Uterus (tissue), 4 donors: ENCODE data around the gene AHCYL1. TPM values are rescaled to one million over a fixed set of nuclear protein-coding genes. Genes with fewer than 3 reads are reported as not detected.
A peak's percentile ranks its signal among the peaks of the same experiment; 100 is the strongest.

ENCODE experiments used
- DNase-seq, 2 donors: peaks; one replicate each; pipeline ENCODE4 v3.0.0-alpha.2; 2019 to 2020
- H3K27ac ChIP-seq, 2 donors: fragments of 200-600 bp; sonication (generic); 1 replicate in 1 of 2; 2 replicates in 1 of 2; pipeline ENCODE4 v1.5.1; 2016 to 2018
- H3K27me3 ChIP-seq, 2 donors: fragments of 200-600 bp; sonication (generic); one replicate each; pipeline ENCODE4 v1.5.1; 2018 to 2019; ENCODE audit warnings: control low read depth in 1 of 2
- H3K36me3 ChIP-seq, 2 donors: fragments of 200-600 bp; sonication (generic); one replicate each; pipeline ENCODE4 v1.5.1; 2019; ENCODE audit warnings: control low read depth in 1 of 2
- H3K4me1 ChIP-seq, 2 donors: fragments of 200-600 bp; sonication (generic); one replicate each; pipeline ENCODE4 v1.5.1; 2018 to 2019; ENCODE audit warnings: control low read depth in 1 of 2
- H3K4me3 ChIP-seq, 2 donors: fragments of 200-600 bp; sonication (generic); 1 replicate in 1 of 2; 2 replicates in 1 of 2; pipeline ENCODE4 v1.5.1; 2018 to 2019; ENCODE audit warnings: mild to moderate bottlenecking in 1 of 2
- H3K9me3 ChIP-seq, 2 donors: fragments of 200-600 bp; sonication (generic); one replicate each; pipeline ENCODE4 v1.5.1; 2019; ENCODE audit warnings: control low read depth in 1 of 2
- CTCF ChIP-seq, 4 experiments: fragments of 200-600 bp in 2 of 4; fragments of 450-650 bp in 2 of 4; sonication (generic) in 2 of 4; IDR thresholded peaks; one replicate each; pipeline ENCODE4 v1.5.1; 2016 to 2019; ENCODE audit warnings: antibody characterized with exemption in 4 of 4, mild to moderate bottlenecking in 2 of 4, moderate library complexity in 1 of 4
- POLR2A ChIP-seq, 2 donors: fragments of 450-650 bp; IDR thresholded peaks; one replicate each; pipeline ENCODE4 v1.6.1; 2016; ENCODE audit warnings: antibody characterized with exemption in 2 of 2, mild to moderate bottlenecking in 1 of 2, moderate library complexity in 1 of 2
- intact Hi-C: fragments of 100-400 bp; cut with DNase I; formaldehyde crosslinking; loops from one replicate; pipeline ENCODE4 v1.15.1; 2023; ENCODE audit warnings: low total_unique reads
- total RNA-seq, 4 donors: library from RNA; depleted of rRNA in 3 of 4; stranded (reverse); fragments of >200 nt in 3 of 4; gene quantifications; one replicate each; pipeline versions ENCODE4 v1.1.0 to v1.2.4, GENCODE V29; 2014 to 2023
- donor health status: DM: yes; HTN: yes; CAD: no.

AHCYL1 gene
- total RNA-seq, 4 donors from 2014 or later = 51.2 to 183 (median 70.2) TPM

GRCh38 chr1:109975718-109976117 is 8.8 kb upstream of the AHCYL1 start:
- no peak for DNase-seq
- Histone ChIP-seq H3K27ac (no peak overlapping the region), H3K27me3 (no peaks in the 10 kb centered on the region), H3K4me1 (no peaks in the 10 kb centered on the region), H3K4me3 (no peak overlapping the region), H3K36me3 (no peaks in the 10 kb centered on the region), H3K9me3 (no peaks in the 10 kb centered on the region)
- TF ChIP-seq POLR2A (IDR thresholded peaks at IDR 0.05) (no peak), CTCF (IDR thresholded peaks at IDR 0.05) (no peak)
- intact Hi-C loops = loop anchor here (5.0 kb wide), 1 partner anchor 188 kb away; no protein-coding TSS in a partner anchor

DNA sequence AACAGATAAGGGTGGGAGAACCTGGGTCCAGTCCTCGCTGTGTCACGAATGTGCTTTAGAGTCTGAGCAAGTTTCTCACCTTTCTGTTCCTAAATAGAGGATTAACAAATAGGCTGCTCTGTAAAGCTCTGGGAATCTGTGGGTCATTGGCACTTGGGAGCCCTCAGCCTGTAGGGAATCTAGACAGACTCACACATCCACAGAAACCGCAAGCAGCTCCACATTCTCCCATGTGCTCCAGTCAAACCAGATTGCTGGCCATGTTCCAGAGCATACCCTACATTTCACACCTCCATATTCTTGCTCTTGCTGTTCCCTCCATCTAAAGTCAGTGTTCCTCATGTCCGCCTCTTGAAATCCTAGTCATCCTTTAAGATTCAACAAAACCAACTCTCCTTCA is 7.8 kb upstream of the AHCYL1 start:
- intact Hi-C loops = loop anchor here (5.0 kb wide), 1 partner anchor 189 kb away; no protein-coding TSS in a partner anchor
- Histone ChIP-seq H3K36me3 (no peaks in the 10 kb centered on the region), H3K27ac (no peak overlapping the region), H3K27me3 (no peaks in the 10 kb centered on the region), H3K9me3 (no peaks in the 10 kb centered on the region), H3K4me3 (no peak overlapping the region), H3K4me1 (no peaks in the 10 kb centered on the region)
- TF ChIP-seq CTCF (IDR thresholded peaks at IDR 0.05) = no peak
- no peak for TF ChIP-seq POLR2A (IDR thresholded peaks at IDR 0.05)
- DNase-seq = no peak

DNA sequence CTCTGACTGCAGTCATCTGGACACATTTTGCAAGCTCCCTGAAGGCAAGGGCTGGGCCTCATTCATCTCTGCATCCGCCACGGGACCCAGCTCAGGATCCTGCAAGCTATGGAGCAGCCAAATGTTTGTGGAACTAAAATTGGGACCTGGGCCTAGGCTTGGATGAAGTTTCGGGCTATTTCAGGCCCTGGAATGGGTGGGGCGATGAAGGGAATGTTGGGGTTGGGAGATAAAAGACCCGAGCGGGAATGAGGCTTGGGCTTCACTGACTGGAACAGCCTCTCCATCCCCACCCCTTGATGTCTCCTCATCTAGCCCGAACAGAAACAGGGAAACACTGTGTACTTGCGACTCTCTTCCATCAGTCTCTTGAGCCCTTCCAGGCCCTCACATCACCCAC is 7.3 kb upstream of the AHCYL1 start:
- TF ChIP-seq POLR2A (IDR thresholded peaks at IDR 0.05) (no peak), CTCF (IDR thresholded peaks at IDR 0.05) (no peak)
- Histone ChIP-seq H3K27ac (no peak overlapping the region), H3K9me3 (no peaks in the 10 kb centered on the region), H3K27me3 (no peaks in the 10 kb centered on the region), H3K4me3 (no peak overlapping the region), H3K4me1 (no peaks in the 10 kb centered on the region), H3K36me3 (no peaks in the 10 kb centered on the region)
- intact Hi-C loops = loop anchor here (5.0 kb wide), 1 partner anchor 190 kb away; no protein-coding TSS in a partner anchor
- no peak for DNase-seq

DNA sequence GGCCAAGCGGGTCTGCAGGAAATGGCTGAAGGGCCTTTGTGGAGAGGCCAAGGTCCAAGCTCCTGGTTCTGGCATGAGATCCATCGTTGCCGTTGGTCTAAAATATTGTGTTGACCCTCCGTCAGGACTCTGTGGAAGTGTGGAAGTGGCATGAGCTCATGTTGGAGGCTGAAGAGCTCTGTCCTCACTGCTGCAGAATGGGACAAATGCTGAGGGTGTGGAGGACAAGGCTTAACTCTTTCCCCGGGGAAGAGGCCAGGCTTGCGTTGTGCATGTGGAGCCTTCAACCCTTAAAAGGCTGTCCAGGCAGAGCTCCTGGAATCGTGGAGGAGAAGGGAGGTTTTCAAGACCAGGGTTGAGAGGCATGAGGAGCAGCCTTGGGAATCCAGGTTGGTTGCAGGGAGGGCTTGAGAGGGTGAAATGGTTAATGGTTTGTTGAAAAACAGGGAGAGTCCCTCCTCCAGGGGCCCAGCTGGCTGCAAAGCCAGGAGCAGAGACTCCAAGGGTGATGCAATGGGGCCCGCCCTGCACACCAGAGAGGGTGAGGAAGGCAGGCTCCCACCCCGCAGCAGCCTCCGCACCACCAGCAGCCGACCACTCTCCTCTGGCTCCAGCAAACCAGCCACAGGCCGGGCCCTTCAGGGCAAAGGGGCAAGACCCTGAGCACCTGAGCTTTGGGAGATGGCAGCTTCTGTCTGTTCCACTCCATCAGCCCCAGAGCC is 6.7 kb upstream of the AHCYL1 start:
- Histone ChIP-seq H3K27me3 (no peaks in the 10 kb centered on the region), H3K4me3 (no peak overlapping the region), H3K36me3 (no peaks in the 10 kb centered on the region), H3K9me3 (no peaks in the 10 kb centered on the region), H3K4me1 (no peaks in the 10 kb centered on the region), H3K27ac (no peak overlapping the region)
- TF ChIP-seq POLR2A (IDR thresholded peaks at IDR 0.05) = no peak
- no peak for DNase-seq
- intact Hi-C loops = loop anchor here (5.0 kb wide), 1 partner anchor 191 kb away; no protein-coding TSS in a partner anchor

DNA sequence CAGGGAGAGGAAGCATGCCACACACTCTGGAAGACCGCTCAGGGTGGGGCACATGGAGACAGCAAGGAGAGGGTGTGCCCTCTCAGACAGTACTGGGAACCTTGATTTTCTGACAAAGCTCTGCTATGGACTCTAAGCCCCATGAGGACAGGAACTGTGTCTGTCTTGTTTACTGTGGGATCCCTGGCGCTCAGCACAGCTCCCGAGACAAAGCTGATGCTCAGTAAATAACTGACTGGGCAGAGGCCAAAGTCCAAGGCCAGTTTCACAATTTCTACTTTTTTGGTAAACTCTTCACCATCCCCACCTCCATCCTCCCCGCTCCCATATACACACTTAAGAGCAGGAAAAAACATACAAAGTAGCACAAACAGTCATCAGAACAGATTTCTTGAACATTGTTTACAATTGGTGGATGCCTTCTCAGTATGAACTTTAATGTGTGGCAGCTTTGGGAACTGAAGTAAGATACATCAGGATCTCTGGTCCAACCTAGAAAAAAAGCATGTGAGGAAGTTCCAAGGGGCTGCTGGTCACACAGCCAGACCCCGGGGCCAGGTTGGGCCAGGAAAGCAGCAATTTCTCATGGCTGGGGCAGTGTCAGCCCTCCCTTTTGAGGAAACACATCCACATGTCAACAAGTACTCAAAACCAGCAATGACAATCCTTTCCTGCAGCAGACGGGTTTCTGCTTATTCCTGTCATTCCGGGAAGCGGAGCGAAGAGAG is 5.6 kb upstream of the AHCYL1 start:
- Histone ChIP-seq H3K36me3 (no peaks in the 10 kb centered on the region), H3K4me1 (no peaks in the 10 kb centered on the region), H3K27me3 (no peaks in the 10 kb centered on the region), H3K4me3 (no peak overlapping the region), H3K27ac (peak overlapping the region; percentile 45 to 49), H3K9me3 (no peaks in the 10 kb centered on the region)
- TF ChIP-seq POLR2A (IDR thresholded peaks at IDR 0.05) (no peak), CTCF (IDR thresholded peaks at IDR 0.05) (no peak)
- no peak for DNase-seq
- intact Hi-C loops = loop anchor here (5.0 kb wide), 1 partner anchor 192 kb away; no protein-coding TSS in a partner anchor
